ENCODE results near the gene DCANP1.

The DCANP1 gene

DNA sequence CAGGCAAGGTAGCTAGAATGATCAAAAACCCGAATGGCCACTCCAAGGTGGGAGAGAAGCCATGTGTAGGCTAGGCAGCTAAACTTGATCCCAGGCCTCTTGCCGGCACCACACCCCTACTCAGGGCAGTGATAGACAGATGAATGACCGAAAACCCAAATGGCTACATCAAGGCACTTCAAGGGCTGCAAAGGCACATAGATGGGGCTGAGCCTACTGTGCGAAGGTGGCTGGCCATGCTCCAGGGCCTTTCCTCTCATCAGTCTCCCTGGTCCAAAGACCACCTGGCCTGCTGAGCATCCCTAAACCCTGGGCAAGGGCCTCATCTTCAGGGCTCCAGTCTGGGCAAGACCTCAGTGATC, 8.7 kb upstream of the DCANP1 start:
- FAIRE-seq: no peak

DNA sequence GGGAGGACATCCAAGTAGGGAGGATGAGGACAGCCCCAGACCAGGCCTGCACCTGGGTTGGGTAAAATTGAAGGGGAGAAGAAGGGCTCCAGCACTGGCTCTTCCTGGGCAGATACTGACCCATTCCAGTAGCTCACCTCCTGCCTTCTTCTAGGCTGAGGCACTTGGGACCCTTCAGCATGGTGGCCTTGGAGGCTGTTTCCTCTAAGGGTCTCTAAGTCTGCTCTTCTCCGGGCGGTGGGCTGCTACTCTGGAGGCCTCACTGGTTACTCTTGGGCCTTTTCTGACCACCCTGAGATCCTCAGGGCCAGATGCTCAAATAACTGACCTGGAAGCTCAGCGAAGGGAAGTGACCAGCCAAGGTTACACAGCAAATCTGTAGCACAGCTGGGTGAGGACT, 7.8 kb upstream of the DCANP1 start:
- FAIRE-seq: no peak

DNA sequence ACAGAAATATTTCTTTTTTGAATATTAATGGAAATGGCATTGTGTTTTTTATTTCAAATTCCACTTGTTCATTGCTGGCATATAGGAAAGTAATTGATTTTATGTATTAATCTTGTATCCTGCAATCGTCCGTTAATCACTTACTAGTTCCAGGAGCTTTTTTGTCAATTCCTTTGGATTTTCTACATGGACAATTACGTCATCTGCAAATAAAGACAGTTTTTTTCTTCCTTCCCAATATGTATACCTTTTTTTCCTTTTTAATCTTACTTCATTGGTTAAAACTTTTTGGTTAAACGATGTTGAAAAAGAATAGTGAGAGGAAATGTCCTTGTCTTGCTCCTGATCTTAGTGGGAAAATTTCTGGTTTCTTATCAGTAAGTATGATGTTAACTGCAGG, 6.5 kb upstream of the DCANP1 start:
- no peak for FAIRE-seq

DNA sequence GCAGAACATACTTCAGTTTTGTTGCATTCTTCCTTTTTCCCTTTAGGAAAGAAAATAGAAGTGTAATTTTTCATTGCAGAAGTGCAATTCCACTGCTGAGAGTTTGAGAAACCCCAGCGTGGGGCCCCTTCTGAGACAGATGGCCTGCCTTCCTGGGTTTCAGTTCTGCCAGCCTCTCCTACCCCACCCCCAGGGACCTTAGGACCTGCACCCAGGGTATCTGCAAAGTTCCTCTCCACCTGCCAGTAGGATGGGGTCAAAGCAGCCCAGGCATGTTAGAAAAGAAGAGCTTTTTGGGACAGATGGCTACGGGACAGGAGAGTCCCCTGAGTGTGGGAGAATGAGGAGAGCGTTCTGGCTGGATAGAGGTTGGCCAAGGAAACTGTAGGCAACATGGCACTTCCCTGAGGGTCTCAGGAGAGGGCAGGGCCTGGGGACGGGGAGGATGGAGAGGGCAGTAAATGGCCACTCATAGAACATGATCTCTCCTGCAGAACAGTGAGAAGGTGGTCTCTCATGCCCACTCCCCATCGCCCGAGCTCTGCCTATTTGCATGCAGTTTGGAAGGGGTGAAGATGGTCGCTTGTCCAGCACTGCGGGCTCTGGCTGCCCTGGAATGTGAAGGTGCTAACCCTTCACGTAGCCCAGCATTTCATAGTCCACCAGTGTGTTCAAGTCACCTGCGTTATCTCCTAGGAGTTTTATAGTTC, 5.3 kb upstream of the DCANP1 start, which contains the start of gene TIFAB:
Gene TIFAB (minus strand): TSS at position 31 of the 710 bp plus-strand sequence. CDS start 2,412 bp downstream, outside the sequence.
- no peak for FAIRE-seq

DNA sequence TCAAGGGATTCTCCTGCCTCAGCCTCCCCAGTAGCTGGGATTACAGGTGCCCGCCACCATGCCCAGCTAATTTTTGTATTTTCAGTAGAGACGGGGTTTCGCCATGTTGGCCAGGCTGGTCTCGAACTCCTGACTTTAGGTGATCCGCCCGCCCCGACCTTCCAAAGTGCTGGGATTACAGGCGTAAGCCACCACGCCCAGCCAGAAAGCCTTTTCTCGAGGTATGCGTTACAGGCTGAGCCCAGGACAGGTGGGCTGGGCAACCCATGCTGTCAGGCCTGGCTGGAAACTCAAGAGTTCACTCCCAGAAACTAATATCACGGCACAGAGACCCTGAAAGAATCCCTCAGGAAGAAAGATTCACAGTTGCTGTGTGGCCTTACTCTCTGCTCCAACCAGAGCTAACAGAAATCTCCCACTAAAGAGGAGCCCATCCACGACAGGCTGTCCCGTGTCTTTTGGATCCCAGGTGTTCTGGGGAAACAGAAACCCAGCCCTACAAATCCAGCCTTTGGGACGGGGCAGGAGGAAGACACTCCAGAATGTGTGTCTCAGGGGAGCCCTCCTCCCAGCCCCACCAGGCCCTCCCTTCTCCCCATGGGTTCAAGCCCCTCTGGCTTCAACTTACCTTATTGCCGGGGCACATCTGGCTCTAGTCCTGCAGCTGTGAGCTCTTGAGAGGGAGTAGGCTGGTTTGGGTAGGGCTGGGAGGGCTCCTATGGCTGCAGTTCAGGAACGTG, 4.6 kb upstream of the DCANP1 start:
- no peak for FAIRE-seq

DNA sequence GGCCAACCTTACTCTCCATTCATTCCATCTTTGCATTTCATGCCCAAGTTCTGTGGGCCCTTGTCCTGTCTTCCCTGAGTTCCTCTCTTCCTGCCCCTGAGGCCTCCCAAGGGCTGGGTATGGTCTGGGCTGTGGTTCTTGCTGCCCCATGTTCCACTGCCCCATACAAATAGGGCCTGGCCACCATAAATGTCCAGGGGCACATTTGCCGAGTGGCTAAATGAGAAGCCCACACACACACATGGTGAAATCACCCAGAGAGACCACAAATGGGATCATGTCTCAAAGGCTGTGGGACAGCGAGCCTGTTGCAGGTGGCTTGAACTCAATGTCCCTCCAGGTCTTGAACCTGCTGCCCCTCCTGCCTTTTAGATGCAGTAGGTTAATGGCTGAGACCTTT, 3.8 kb upstream of the DCANP1 start:
- FAIRE-seq: no peak

DNA sequence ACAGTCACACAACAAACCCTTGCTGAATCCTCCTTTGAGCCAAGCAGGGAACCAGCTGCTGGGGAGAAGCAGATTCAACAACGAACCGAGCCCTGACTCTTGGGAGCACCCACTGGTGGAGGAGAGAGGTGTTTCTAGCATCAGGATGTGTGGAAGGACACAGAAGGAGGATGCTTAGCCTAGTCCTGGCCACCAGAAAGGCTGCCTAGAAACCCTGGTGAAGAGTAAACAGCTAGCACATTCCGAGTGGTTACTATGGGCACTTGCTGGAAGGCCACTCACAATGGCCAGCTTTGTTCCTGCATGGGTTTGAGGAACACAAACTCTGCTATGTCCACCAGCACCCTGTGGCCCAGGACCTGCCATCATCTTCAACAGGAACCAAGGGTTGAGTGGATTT, 3.2 kb upstream of the DCANP1 start:
- no peak for FAIRE-seq

DNA sequence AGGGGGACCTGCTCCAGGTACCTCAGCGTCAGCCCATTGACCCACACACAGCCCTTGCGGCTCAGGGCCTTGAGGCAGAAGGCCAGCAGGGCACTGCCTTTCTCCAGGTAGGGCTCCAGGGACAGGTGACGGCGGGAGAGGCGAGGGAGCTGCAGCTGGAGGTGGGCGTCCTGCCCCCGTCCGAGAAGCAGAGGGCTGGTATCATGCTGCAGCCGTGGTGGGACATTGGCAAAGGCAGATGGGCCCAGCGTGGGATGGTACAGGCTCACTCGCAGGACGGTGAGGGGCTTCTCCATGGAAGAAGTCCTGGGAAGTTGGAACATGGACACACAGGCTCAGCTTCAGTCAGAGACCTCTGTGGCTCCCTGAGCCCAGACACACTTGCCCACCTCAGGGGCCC, 2.5 kb upstream of the DCANP1 start:
- FAIRE-seq: no peak

DNA sequence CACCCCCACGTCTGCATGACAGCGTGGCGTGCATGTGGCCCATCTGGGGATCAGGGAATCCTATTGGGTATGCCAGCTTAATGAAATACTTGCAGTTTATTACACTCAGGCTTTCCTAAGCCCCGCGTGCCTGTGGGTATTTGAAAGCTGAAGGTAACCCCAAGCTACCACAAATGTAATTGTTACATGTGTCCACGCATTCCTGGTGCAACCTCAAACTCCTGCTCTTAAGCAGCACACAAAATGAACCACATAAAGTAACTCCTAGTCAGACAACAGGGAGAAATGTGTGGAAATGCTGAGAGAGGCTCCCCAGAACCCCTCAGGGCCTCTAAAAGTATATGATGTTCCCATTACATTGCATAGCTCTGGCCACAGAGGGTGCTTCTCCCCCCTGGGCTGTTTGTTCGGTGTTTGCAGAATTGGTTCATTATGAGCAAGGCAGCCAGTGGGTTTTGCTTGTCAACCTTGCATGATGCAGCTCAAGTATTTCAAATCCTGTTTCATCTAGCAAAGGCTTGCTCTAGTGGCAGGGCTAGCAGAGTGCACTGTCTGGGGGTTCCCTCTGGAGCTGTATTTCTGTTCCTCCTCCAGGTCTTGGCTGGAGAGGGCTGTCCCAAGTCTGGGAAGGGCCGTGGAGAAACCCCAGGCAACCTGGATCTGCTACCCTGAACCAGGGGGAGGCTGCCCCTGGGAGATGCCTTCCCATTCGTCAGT, 1.8 kb upstream of the DCANP1 start:
- FAIRE-seq: no peak

DNA sequence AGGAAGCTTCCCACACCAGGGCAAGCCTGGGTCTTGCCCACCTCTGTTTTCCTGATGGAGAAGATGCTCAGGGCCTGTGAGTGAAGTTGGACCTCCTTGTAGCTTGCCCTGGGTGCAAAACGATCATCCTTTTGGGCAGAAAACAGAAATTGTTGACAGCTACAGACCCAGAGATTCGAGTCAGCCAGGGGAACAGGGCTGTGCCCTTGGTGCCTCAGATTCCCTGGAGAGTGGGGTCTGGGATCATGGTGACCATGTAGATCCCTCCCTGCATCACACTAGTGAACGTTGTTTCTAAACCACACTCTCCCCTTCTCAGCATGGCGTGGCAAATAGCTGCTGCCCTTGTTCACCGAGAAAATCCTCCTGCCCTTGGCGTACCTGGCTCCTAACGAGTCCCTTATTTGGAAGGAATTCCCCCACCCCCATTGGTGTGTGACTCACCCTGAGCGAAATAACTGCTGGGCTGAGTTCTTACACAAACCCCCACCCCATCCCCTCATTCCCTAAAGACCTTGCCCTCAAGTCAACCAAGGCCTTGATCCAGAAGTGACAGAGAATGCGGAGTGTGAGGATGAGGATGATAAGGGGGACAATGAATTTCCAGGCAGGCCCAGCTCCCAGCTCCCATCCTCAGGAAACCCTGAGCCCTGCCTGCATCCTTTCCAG, 1.1 kb upstream of the DCANP1 start:
- no peak for FAIRE-seq

DNA sequence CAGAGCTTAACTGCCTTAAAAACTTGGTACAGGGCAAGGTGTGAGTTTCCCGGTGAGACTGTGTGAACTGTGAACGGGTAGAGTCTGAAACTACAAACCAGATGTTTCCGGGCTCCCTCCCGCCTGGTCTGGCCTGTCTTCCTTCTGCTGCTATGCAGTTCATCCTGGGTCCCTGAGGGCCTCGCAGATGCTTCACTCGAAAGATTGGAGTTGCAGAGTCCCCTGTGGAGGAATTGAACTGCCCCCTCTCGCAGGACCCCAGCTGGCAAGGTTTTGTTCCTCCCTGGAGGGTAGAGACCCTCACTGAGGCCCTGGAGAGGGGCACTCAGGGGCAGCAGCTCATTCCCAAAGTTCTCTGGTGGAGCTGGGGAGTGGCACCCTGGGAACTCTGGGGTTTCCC, 533 bp downstream of the DCANP1 start:
- no peak for FAIRE-seq

DNA sequence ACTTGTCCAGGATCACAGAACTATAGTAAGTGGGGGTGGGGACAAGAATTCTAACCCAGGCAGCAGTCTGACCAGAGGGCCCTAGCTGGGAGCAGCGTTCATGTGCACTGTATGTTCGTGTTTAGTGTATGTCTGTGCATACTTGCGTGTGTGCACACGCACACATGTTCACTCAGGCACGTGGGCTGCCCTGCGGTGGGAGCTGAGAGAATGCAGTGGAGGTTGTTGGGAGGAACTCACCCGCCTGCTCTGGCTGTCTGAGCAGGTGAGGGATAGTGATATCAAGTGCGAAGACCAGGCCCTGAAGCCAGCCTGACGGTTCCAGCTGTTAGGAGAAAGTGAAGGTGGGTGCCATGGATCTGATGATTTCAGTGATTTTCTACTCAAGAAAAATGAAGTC, 942 bp downstream of the DCANP1 start:
- no peak for FAIRE-seq

DNA sequence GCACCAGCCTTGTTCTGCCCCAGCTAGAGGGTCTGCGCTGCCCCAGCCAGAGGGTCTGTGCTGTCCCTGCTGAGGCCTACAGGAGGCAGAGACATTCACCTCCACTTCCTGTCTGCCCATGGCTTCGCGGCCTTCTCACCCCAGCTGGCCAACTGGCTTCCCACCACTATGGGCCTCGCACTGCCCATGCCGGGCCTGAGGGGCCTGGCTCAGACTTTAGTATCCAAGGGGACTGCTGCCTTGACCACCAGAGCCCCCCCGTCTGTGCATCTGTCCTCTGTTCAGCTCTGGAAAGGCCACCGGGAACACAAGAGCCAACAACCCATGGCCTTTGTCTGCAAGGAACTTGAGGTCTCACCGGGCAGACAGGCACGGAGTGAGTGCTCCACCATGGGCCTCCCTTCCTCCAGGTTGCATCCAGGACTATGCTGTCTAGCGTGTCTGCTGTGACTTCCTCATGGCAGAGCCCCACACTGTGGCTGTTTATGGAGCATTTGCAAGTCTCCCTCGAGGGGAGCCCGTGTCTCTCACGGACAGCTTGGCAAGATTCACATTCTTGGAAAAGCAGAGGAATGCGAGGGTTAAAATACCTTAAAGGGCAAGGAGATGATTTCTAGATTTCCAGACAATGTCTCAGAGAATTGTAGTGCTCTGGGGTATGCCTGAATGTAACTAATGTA, 1.7 kb downstream of the DCANP1 start:
- no peak for FAIRE-seq

DNA sequence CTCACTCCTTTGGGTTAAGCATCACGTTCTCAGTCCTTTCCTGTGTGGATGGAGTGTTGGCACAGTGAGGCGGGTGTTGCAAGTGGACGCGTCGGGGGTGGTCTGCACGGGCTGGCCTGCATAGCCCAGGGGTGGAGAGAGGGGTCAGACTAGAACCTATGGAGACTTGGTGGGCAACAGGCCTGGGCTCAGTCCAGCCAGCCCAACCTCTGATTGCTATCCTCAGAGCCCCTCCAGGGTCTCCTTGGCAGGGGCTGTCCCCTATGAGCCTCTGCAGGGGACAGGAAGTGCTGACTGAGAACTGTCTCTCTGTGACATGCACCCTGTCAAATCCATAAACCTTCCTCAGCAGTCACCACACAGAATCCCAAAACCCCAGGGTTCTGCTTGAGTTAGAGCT, 2.3 kb downstream of the DCANP1 start:
- FAIRE-seq: no peak

DNA sequence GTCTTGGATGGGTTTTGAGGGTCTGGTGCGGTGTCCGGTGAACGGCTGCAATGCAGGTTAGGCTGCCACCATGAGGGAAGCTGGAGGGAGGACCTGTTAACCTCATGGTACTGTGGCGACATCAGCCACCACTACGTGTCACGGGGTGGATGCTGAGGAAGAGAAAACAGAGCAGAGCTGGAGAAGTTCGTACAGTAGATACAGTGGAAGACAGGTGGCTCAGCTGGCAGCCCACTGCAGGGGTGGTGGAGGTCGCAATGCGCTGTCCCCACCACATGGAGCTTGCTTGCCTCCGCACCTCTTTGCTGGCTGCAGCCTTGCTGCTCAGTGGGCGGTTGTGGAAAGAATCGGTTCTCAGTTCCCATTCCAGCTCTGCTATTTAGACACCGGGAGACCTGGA, 2.8 kb downstream of the DCANP1 start:
- FAIRE-seq: no peak

DNA sequence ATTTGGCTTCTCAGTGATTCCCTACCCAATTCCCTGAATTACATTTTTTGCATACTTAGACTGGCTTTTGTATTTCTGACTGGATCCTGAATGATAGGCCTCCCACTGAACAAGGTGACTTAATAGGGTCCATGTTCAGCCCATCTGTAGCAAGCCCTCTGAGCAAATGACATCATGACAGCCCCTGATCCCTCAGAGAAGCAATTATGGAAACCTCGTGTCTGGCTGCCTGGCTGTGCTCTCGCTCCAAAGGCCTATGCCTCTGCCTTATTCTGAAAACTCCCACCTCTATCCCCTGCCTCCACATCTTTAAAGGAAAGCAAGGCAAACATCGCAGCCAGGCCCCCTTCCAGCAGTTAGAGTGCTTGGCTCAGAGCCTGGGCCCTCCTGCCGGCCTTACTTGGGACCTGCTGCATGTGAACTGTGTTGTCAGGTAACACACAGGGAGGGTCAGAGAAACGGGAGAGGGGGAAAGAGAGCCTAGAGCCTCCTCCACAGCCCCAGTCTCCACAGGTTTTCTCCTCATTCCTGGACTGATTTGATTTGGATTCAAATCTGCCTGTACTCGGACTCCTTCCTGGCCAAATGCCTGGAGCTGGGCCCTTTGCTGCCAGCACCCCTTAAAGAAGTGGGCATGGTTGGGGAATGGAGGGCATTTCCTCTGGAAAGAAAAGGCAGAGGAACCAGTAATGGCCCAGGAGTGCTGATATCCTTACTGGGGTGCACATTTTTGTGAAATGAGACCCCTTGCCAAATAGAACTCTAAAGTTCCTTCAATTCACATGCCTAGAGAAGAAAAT, 3.8 kb downstream of the DCANP1 start:
- FAIRE-seq: no peak

DNA sequence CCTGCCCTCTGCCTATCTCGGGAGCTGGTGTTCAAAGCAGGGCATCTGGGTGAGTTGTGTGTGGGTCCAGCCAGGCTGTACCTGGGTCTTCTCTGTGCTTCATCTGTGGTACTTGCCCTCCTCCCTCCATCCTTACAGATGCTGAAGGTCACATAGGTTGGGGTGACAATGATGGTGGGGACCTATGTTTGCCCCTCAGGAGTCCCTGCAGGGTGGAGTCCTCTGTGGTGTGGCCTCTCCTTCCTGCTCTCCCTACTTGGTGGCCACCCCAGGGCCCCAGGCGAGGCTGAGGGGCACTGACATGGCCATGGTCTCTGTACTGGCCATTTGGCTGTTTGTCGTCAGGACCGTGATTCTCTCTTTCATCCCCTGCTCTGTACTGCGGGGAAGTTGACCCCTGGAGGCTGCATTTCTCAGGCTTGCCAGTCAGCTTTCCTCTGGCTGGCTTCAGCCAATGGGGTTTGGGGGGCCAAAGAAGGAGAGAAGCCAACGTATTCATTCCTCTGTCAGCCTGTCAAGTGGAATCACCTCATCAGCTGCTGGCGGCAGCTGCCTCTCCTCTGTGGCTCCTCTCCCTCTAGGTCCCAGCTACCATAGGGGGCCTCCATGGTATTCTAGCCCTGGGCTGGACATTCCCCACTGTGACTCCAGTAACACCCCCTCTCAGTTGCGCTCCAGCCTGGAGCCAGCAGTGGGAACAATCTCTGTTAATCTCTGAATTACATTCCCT, 4.6 kb downstream of the DCANP1 start:
- no peak for FAIRE-seq

DNA sequence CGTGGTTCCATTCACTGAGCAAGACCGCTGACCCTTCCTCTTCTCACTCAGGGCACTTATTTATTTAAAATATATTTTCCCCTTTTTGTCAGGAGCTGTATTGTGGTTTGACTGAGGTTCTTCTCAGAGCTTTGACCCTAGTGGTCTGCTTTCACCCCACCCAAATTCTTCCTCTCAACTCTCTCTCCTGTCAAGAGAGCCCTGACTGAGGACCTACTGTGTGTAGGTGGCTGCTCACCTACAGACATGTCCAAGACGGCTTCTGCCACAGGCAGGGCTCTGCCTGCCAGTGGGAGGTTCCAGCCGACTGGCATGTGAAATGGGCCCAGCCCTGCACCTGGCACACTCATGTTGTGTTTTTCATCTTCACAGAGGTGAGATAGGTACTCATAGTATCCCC, 5.2 kb downstream of the DCANP1 start:
- no peak for FAIRE-seq

DNA sequence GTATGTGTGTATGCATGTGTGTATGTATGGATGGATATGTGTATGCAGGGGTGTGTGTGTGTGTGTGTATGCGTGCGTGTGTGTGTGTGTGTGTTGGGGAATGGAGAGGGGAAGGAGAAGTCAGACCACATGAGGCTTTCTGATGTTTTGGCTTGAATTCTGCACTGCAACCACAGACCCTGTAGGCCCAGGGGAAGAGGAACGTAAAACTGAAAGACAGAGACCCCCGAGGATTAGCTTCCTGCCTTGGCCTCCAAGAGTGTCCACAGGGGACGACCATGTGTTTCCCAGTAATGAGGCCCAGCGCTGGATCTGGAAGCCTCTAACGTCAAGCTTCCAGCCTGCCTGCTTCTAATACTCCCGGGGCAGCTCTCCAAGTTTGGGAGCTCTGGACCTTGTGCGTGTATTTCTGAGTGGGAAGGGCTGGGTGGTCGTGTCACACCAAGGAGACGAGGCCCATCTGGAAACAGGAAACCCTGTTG, 5.8 kb downstream of the DCANP1 start:
- FAIRE-seq: no peak

DNA sequence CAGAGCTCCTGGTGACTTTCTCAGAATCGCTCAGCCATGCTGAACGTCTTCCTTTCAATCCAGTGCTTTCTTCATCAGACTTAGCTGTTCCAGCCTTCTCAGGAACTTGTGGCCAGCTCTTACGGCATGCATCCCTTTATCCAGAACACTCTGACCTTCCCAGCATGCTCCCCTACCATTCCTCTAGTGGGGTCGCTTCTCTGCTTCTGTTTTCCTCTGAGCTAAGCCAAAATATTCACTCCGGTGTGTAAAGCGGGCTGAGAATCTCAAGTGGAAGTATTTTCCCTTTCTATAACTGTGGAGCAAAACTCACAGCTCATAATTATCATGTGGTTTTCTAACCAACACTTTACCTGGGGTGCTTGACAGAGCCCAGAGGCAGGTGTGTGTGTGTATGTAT, 6.2 kb downstream of the DCANP1 start:
- no peak for FAIRE-seq
